SK-N-SH treated with all-trans-retinoic acid at 6 μM for 48 hours (cell line): ENCODE results near the gene DEPDC5.

Experiments
- ATAC-seq: fragments of 200-7000 bp; cut with Tn5 transposase; 3 replicates; pipeline ENCODE4 v1.9.1; 2020; ENCODE audit warnings: mild to moderate bottlenecking, moderate library complexity
- ARNTL ChIP-seq: fragments of 450-650 bp; formaldehyde crosslinking; IDR thresholded peaks from 2 replicates; pipeline ENCODE4 v1.5.0; 2020; ENCODE audit warnings: low read depth, mild to moderate bottlenecking, moderate library complexity, borderline replicate concordance
- BACH2 ChIP-seq: fragments of 250-450 bp; sonication (Bioruptor Pico); IDR thresholded peaks from 2 replicates; pipeline ENCODE4 v1.9.0; 2021; ENCODE audit warnings: mild to moderate bottlenecking, borderline replicate concordance
- CREB5 ChIP-seq: fragments of 250-450 bp; sonication (Bioruptor Pico); IDR thresholded peaks from 2 replicates; pipeline ENCODE4 v1.5.1; 2020; ENCODE audit warnings: low read depth, mild to moderate bottlenecking, moderate library complexity
- GLIS3 ChIP-seq: fragments of 250-450 bp; sonication (Bioruptor Pico); IDR thresholded peaks from 2 replicates; pipeline ENCODE4 v1.5.0; 2020; ENCODE audit warnings: mild to moderate bottlenecking, moderate library complexity
- ISL1 ChIP-seq: fragments of 250-450 bp; sonication (Bioruptor Pico); IDR thresholded peaks from 2 replicates; pipeline ENCODE4 v2.1.2; 2022; ENCODE audit warnings: mild to moderate bottlenecking, moderate library complexity
- OSR1 ChIP-seq: fragments of 250-450 bp; sonication (Bioruptor Pico); IDR thresholded peaks from 2 replicates; pipeline ENCODE4 v1.8.0; 2022; ENCODE audit warnings: moderate library complexity, mild to moderate bottlenecking, inconsistent platforms
- PPARA ChIP-seq: fragments of 250-450 bp; sonication (Bioruptor Pico); IDR thresholded peaks from 2 replicates; pipeline ENCODE4 v1.5.0; 2020; ENCODE audit warnings: mild to moderate bottlenecking, borderline replicate concordance
- RARB ChIP-seq: fragments of 250-450 bp; sonication (Bioruptor Pico); IDR thresholded peaks from 2 replicates; pipeline ENCODE4 v1.8.0; 2021; ENCODE audit warnings: mild to moderate bottlenecking, moderate library complexity
- ZC3H10 ChIP-seq: fragments of 250-450 bp; sonication (Bioruptor Pico); IDR thresholded peaks from 2 replicates; pipeline ENCODE4 v1.5.1; 2021; ENCODE audit warnings: mild to moderate bottlenecking, moderate library complexity
- ZFP3 ChIP-seq: fragments of 250-450 bp; sonication (Bioruptor Pico); IDR thresholded peaks from 2 replicates; pipeline ENCODE4 v1.5.0; 2020; ENCODE audit warnings: mild to moderate bottlenecking, moderate library complexity
- ZNF565 ChIP-seq: fragments of 450-650 bp; formaldehyde crosslinking; conservative IDR thresholded peaks from 2 replicates; pipeline ENCODE4 v1.5.0; 2020; ENCODE audit warnings: low read depth, mild to moderate bottlenecking, moderate library complexity
- ZNF70 ChIP-seq: fragments of 450-650 bp; formaldehyde crosslinking; IDR thresholded peaks from 2 replicates; pipeline ENCODE4 v1.5.0; 2020; ENCODE audit warnings: mild to moderate bottlenecking, moderate library complexity
- ZNF8 ChIP-seq: fragments of 450-650 bp; formaldehyde crosslinking; IDR thresholded peaks from 2 replicates; pipeline ENCODE4 v1.5.0; 2020; ENCODE audit warnings: mild to moderate bottlenecking, moderate library complexity
- TF ChIP-seq, protein P1 (sequence below): fragments of 250-450 bp; sonication (Bioruptor Pico); IDR thresholded peaks from 2 replicates; pipeline ENCODE4 v1.5.1; 2021; ENCODE audit warnings: mild to moderate bottlenecking, moderate library complexity
- TF ChIP-seq, protein P2 (sequence below): fragments of 250-450 bp; sonication (Bioruptor Pico); IDR thresholded peaks from 2 replicates; pipeline ENCODE4 v1.5.0; 2020; ENCODE audit warnings: mild to moderate bottlenecking, moderate library complexity

DEPDC5 gene

GRCh38 chr22:31893460-31893859 lies 139.6 kb downstream of the DEPDC5 start:
- no peak for TF ChIP-seq ZNF70 (CRISPR knock-in tag)
- no peak for TF ChIP-seq PPARA (CRISPR knock-in tag)
- TF ChIP-seq BACH2 (CRISPR knock-in tag), result no peak
- ATAC-seq, result no peak

GRCh38 chr22:31895411-31896123 lies 141.7 kb downstream of the DEPDC5 start:
- no peak for ATAC-seq
- no peak for TF ChIP-seq BACH2 (CRISPR knock-in tag)
- TF ChIP-seq ZNF70 (CRISPR knock-in tag), result no peak
- no peak for TF ChIP-seq PPARA (CRISPR knock-in tag)
- no peak for TF ChIP-seq ZNF8 (CRISPR knock-in tag)
- no peak for TF ChIP-seq ISL1 (CRISPR knock-in tag)
- TF ChIP-seq ZC3H10 (CRISPR knock-in tag), result no peak
- no peak for TF ChIP-seq ZFP3 (CRISPR knock-in tag)
- TF ChIP-seq OSR1, result no peak
- no peak for TF ChIP-seq ZNF565 (CRISPR knock-in tag)
- TF ChIP-seq, protein P1, sequence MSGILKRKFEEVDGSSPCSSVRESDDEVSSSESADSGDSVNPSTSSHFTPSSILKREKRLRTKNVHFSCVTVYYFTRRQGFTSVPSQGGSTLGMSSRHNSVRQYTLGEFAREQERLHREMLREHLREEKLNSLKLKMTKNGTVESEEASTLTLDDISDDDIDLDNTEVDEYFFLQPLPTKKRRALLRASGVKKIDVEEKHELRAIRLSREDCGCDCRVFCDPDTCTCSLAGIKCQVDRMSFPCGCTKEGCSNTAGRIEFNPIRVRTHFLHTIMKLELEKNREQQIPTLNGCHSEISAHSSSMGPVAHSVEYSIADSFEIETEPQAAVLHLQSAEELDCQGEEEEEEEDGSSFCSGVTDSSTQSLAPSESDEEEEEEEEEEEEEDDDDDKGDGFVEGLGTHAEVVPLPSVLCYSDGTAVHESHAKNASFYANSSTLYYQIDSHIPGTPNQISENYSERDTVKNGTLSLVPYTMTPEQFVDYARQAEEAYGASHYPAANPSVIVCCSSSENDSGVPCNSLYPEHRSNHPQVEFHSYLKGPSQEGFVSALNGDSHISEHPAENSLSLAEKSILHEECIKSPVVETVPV, result no peak
- TF ChIP-seq, protein P2, sequence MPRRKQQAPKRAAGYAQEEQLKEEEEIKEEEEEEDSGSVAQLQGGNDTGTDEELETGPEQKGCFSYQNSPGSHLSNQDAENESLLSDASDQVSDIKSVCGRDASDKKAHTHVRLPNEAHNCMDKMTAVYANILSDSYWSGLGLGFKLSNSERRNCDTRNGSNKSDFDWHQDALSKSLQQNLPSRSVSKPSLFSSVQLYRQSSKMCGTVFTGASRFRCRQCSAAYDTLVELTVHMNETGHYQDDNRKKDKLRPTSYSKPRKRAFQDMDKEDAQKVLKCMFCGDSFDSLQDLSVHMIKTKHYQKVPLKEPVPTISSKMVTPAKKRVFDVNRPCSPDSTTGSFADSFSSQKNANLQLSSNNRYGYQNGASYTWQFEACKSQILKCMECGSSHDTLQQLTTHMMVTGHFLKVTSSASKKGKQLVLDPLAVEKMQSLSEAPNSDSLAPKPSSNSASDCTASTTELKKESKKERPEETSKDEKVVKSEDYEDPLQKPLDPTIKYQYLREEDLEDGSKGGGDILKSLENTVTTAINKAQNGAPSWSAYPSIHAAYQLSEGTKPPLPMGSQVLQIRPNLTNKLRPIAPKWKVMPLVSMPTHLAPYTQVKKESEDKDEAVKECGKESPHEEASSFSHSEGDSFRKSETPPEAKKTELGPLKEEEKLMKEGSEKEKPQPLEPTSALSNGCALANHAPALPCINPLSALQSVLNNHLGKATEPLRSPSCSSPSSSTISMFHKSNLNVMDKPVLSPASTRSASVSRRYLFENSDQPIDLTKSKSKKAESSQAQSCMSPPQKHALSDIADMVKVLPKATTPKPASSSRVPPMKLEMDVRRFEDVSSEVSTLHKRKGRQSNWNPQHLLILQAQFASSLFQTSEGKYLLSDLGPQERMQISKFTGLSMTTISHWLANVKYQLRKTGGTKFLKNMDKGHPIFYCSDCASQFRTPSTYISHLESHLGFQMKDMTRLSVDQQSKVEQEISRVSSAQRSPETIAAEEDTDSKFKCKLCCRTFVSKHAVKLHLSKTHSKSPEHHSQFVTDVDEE, result no peak
- no peak for TF ChIP-seq GLIS3
- no peak for TF ChIP-seq CREB5
- TF ChIP-seq RARB, result no peak

DNA sequence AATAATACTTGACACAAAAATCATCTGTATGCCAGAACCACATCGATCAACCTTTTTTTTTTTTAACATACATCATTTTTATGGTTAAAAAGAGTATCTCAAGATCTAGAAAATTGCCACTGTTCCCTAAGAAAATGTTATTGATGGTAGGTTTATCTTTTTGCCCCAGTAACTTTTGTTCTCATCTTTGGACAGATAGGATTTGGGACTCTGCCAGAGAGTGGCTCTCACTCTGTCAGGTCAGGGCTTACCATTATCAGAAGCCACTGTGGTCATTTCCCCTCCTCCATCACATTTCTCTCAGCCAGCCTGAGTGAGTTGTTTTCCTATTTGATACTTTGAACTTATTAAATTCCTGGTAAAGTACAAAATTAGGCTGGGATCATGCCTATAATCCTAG lies 142.7 kb downstream of the DEPDC5 start:
- ATAC-seq, result no peak
- no peak for TF ChIP-seq GLIS3
- TF ChIP-seq RARB, result no peak
- no peak for TF ChIP-seq PPARA (CRISPR knock-in tag)
- no peak for TF ChIP-seq ZNF8 (CRISPR knock-in tag)
- TF ChIP-seq ZC3H10 (CRISPR knock-in tag), result no peak
- no peak for TF ChIP-seq ZNF70 (CRISPR knock-in tag)
- TF ChIP-seq CREB5, result no peak
- TF ChIP-seq, protein P1, result no peak

DNA sequence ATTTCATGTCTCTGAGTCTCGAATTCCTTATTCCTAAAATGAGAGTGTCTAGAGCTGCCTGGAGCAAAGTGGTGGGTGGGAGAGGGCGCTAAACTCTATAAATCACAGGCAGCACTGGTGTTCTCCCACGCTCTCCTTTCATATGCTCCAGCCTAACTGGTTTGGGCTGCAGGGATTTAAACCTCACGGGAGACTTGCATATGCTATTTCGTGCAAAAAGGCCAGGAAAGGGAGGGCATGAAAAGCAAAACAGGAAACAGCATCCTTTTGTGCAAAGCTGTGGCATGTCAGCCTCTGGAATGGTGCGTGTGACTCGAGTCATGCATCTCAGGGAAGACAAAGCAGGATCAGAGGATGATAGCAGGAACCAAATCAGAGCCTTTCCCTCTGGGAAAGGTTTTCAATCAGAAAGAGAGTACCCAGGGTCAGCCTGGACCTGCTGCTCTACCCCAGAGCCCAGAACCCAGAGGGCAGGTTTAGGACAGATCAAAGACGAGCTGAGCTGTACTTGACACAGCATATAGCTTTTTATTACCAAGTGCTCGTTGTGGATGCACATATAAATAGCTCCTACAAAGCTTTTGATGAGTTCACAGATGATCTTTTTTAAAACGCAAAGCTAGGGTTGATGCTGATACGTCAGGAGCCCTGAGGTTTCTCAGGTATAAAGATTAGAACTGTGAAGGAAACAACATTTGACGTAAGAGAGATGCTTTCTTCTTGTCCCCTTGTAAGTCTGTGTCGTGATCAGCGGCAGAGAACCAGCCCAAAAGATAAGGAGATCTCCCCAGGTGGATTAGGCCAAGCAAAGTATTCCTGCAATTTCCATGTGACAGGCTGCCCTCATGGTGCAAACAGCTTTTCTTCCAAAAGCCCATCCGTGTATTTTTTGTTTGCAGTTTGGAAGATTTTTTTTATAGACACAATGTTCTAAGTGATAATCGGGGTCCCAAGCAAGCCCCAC lies 144.3 kb downstream of the DEPDC5 start:
- ATAC-seq, result no peak
- TF ChIP-seq ISL1 (CRISPR knock-in tag) (no peak), ARNTL (CRISPR knock-in tag) (no peak), RARB (no peak)
